HG03066 (cell line): ENCODE data around the gene DAGLB.
A peak's percentile ranks its signal among the peaks of the same experiment; 100 is the strongest.

Experiments
- ATAC-seq: cut with Tn5 transposase; IDR thresholded peaks from one replicate; pipeline ENCODE4 v1.9.1; 2021; ENCODE audit warnings: low read depth; ENCODE audit not compliant: unreplicated experiment

The DAGLB gene, protein sequence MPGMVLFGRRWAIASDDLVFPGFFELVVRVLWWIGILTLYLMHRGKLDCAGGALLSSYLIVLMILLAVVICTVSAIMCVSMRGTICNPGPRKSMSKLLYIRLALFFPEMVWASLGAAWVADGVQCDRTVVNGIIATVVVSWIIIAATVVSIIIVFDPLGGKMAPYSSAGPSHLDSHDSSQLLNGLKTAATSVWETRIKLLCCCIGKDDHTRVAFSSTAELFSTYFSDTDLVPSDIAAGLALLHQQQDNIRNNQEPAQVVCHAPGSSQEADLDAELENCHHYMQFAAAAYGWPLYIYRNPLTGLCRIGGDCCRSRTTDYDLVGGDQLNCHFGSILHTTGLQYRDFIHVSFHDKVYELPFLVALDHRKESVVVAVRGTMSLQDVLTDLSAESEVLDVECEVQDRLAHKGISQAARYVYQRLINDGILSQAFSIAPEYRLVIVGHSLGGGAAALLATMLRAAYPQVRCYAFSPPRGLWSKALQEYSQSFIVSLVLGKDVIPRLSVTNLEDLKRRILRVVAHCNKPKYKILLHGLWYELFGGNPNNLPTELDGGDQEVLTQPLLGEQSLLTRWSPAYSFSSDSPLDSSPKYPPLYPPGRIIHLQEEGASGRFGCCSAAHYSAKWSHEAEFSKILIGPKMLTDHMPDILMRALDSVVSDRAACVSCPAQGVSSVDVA

DNA sequence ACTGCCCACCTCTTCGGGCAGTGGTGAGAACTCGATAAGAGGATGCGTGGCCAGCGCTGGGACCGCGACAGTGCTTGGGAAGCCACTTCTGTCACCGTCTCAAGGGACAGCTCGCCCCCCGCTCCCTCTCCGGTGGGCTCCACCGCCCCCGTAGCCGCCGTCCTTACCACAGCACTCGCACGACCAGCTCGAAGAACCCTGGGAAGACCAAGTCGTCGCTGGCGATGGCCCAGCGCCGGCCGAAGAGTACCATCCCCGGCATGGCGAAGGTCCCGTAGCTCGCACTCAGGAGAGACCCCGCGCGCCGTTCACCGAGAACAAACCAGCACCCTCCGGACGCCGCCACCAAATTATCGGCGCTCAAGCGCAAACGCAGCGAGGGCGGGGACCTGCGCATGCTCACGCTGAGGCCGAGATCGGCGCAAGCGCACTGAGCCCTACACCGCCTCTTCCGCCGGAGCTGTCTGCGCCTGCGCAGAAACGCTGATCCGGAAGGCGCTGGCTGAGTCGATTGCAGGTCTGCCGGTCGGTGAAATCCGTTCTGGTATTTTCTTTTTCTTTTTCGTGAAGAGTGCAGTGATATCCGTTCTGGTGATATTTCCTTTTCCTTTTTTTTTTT, at the start of gene DAGLB:
TSS of gene DAGLB (minus strand) at position 374 of the 619 bp plus-strand sequence. CDS start at position 262, 112 bp downstream.
- peak; percentile 64 for ATAC-seq

DNA sequence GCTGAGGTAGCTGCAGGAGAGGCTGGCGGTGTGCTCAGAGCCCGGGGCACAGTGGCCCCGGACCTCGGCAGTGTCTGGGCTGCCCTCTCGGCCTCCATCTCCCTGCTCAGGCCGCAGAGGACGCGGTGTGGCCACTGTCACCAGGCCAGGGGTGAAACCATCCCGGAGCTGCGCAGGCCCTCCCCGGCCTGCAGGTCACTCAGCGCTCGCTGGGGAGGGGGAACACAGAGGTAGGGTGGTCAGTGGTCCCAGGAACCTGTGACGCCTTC, 49.8 kb upstream of the DAGLB start:
- ATAC-seq, result no peak

DNA sequence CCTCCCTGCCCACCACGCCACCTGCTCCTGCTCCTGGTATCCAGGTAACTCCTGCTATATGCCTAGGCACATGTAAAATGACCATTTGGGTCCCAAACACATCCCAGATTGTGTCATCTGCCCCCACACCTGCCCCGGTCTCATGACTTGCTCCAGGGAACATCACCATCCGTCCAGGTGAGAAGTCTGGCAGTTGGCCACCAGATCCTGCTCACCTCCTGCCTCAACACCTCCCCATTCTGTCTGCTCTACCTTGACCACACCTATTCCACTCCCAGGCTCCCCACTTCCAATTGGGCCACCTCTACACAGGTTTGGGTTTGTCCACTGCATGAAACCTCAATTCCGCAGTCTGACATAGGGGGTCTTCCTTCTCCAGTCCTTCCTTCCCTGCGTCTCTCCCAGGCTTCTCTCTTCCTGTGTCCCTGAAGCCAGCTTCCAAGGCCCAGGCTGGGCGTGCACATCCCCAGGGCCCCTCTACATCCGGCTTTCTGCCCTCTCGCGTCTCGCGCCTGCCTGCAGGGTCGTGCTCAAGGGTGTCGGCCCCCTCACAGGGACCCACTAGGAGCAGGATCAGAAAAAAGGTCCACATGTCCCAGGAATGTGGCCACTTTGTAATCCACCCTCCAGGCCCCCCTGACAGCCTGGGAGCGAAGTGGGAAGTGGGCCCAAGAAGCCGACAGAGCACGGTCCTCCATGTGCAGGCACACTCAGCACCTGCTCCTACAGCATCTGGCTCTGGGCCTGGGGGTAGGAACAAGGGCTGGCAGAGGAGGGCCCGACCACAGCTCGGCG, 49.3 kb upstream of the DAGLB start:
- no peak for ATAC-seq

DNA sequence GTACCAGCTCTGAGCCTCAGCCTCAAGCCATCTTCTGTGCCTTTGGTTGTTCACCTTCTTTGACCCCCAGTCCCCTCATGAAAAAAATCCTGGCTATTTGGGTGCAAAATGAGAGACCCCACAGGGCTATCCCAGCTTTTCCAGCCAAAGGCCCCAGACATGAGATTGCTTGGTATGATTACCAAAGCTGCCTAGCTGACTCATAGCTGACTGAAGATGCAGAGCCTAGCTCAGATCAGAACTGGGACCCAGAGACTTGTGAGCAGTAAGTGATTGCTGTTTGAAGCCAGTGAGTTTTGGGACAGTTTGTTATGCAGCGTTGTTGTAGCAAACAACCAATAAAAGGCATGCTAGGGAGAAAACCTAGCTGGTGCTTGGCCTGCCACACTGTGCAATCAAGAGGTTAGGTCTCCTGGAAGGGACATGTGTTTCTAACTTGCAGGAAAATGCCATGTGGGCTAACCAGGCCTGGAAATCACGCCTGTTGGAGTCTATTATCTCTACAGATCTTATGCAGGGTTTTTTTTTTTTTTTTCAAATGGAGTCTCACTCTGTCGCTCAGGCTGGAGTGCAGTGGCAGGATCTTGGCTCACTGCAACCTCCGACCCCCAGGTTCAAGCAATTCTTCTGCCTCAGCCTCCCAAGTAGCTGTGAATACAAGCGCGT, 48.0 kb upstream of the DAGLB start:
- ATAC-seq, result no peak

DNA sequence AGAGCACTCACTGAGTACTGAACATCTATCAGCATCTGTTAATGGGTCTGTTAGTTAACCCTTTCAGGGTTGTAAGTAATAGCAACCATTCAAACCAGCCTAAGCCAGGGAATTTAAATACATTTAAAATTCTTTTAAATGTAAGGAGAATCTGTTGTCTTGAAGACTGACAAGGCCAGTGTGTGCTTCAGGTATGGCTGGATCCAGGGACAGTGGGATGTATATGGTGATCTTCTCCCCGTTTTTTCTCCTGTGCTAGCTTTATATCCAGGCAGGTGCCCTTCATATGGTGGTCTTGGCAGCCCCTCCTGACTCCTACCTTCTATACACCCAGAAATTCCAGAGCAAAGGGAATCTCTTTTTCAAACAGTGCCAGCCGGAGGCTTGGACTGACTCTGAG, 46.6 kb upstream of the DAGLB start:
- no peak for ATAC-seq

DNA sequence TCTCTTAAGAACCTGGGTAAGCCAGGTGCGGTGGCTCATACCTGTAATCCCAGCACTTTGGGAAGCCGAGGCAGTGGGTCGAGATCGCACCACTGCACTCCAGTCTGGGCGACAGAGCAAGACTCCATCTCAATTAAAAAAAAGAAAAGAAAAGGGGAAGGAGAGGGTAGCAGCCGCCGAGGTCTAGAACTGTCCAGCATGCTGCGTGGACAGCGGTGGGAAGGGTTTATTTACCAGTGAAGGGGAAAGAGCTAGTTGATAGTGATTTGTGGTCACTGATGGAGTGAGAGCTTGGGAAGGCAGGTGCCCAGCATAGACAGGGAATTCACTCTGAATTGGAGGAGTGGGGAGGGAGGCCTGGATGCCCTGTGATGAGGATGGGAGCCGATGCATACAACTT, 43.4 kb upstream of the DAGLB start:
- ATAC-seq, result no peak

DNA sequence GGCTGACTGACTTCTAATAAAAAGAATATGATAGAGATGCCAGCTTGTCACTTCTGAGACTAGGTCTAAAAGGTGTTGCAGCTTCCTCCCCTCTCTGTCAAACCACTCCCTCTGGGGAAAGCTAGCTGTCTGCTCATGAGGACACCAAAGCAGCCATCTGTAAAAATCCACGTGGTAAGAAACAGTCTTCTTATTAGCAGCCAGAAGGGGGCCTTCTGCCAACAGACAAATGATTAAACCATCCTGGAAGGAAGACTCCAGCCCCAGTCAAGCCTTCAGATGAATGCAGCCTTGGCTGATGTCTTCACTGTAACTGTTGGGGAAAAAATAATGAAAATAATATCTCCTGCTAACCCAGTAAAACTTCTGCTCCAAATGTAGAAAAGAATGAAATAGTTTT, 41.9 kb upstream of the DAGLB start:
- no peak for ATAC-seq

DNA sequence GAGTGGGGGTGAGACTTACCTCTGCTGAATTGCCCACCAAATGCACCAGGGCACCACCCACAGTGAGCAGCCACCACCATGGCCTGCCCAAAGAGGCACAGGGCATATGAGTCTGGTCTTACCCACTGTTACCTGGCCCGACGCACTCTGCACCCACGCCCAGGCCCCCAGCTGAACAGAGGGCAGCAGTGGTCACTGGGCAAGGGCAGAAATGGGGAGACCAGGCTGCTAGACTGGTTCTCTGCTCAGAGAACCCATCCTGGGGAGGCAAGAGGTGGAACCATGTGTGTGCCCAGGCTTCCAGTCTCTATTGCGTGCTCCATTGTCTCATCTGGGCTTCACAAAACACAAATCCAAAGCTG, 39.4 kb upstream of the DAGLB start:
- ATAC-seq, result no peak

DNA sequence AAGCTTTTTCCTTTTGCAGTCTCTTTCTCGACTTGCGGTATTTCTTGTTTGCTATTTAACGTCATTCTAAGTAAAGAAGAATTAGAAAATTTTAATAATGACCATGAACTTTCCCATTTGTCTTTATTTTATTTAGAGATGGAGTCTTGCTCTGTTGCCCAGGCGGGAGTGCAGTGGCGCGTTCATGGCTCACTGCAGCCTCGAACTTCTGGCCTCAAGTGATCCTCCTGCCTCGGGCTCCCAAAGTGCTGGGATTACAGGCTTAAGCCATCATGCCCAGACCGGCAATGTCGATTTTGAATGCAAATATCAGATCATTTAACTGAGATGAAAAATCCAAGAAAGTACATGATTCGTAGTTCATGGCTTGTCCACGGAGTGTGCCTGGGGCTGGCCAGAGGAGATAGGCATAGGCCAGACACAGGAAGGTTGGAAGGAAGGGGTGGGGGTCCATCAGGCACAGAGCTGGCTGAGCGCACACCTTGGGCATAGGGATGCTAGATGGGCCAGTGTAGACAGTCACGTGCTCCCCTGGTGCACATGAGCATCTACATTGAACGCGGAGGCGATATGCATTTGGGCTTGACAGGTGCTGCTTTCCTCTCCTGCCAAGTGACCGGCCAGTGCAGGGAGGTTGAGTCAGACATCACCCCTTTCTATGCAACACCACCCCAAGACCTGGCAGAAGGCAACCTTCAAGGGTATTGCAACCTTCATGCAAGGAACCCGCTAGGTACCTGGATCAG, 38.9 kb upstream of the DAGLB start:
- no peak for ATAC-seq

DNA sequence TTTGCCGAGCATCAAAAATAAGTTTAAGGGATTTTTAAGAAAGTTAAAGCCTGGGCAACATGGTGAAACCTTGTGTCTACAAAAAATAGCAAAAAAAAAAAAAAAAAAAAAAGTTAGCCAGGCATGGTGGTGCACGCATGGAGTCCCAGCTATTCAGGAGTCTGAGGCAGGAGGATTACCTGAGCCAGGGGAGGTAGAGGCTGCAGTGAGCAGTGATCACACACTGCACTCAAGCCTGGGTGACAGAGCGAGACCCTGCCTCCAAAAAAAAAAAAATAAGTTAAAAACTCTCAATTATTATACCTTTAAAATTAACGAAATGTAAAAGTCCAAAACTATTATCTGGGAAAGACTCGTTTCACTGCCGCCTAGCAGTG, 35.0 kb upstream of the DAGLB start:
- ATAC-seq, result no peak

DNA sequence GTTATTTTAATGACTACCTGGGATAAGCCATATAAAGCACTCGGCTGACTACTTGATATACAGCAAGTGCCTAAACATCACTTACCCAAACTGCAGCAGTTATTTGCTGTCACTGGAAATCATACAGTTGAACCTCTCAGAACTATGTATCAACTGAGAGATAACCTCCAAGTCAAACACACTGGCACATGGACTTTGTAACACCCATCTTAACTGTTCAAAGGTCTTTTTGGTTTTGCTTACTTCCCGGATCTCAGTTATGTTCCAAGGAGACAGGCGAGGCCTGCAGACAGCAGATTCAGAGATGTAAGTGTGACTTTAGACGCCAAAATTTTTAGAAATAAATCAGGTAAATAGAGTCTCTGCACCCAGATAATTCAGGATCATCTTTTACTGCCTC, 34.6 kb upstream of the DAGLB start:
- no peak for ATAC-seq

DNA sequence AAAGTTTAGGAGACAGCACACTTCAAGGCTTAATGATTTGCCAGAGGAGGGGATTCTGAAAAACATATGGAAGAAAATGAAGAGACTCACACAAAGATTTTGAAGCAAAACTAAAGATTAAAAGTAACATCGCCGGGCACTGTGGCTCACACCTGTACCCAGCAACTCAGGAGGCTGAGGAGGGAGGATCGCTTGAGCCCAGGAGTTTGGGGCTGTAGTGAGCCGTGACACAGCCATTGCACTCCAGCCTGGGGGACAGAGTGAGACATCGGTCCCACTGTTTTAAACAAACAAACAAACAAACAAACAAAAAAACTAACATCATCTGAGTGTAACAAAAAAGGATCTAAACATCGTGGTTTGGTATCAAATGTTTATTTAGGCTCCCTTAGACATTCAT, 33.7 kb upstream of the DAGLB start:
- no peak for ATAC-seq

DNA sequence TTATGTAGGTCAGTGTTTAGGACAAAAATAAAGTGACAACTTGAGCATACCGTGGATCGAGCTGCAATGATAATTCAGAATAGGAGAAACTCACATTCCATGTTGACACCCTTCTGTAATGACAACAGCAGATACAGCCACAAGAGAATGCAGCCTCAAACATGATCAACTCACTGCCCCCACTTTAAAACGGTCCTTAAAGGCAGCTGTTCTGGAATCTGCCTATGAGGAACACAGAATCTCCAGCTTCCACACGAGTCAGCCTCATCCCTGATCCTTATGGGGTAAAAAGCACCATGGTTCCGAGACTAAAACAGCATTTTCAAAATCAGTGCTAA, 32.5 kb upstream of the DAGLB start:
- no peak for ATAC-seq

DNA sequence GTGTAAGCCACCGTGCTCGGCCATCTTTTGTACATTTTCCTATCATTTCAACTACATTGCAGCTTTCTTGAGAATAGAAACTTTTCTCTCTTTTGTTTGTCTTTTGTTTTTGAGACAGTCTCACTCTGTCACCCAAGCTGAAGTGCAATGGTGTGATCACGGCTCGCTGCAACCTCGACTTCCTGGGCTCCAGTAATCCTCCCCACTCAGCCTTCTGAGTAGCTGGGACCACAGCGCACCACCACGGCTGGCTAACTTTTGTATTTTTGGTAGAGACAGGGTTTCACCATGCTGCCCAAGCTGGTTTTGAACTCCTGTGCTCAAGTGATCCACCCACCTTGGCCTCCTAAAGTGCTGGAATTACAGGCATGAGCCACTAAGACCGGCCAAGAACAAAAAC, 31.3 kb upstream of the DAGLB start:
- no peak for ATAC-seq

DNA sequence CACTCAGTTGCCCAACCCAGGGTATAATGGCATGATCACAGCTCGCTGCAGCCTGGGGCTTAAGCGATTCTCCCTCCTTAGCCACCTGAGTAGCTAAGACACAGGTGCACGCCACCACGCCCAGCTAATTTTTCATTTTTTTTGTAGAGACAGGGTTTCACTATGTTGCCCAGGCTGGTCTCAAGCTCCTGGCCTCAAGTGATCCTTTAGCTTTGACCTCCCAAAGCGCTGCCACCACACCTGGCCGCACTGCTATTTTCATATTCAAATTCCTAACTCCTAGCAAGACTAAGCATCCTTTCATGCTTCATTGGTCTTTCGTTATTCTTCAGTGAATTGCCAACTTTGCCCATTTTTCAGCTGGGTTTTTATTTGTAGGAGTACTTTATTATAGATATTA, 30.4 kb upstream of the DAGLB start:
- ATAC-seq, result no peak

DNA sequence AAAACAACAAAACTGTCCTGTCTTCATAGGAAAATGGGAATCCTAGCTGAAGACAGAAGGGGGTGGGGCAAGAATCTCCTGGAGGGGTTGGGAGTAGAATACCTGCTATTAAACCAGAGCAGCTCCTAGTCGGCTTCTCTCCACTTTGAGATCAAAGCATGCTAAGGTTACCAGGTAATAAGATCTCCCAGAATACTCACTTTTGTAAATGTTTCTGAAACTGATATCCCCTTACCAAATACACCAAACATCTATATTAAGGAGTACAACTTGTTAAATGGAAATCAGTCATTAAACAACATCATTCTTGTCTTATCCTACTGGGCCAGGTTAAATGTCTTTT, 29.5 kb upstream of the DAGLB start:
- ATAC-seq, result no peak

DNA sequence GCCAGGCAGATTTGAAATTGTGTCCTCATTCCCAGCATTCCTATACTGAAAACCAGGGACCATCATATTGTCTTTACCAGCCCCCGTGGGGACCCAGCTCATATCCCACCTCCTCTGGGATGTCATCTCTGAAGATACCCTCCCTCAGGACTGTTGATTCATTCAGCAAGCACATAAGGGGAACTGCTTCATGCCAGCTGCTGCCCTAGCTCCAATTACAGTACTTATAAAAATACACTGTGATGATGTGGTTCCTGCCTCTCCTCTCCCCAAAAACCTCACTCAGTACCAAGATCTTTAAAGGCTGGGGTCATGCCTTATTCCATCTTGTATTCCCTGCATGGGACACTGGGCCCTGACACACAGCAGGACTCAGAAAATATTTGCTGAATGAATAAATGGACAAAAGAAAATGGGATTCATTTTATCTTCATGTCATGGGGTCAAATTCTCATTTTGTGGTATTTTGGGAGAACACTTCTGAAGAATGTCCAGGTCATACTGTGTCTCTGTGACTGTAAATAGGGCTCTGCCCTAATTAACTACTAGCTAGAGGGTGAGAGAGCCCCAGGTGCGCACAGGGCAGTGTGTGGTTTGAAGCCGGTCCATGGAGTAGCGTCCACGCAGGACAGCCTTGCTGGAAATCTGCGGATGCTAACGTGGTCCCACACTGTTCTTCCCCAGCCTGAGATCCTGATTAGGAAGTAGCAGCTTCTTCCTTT, 29.0 kb upstream of the DAGLB start:
- ATAC-seq, result no peak

DNA sequence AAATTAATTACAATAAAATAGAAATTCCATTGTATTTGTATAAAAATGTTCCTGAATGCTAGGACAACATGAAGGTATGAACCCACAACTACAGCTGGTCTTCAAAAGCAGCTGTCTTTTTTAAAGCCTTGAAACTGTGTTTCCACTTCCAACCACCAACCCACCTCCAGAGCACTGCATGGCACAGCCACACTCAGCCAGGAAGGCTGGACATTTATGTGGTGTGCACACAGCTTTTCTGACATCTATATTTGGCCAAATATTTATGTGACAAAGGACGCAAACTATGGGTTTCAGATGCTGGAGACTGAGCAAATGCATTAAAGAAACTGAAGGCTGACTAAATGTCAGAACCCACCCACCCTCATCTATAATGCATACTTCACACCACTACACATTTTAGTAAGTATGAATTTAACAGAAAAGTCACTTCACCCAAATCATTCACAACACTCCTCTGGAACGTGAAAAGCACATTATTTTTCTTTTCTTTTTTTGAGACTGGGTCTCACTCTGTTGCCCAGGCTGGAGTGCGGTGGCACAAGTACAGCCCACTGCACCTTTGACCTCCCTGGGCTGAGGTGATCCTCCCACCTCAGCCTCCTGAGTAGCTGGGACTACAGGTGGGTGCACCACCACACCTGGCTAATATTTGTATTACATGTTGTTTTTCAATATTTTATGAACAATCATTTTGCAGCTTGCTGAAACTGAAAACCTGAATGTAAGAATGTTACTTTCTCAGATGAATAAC, 27.9 kb upstream of the DAGLB start:
- ATAC-seq, result no peak

DNA sequence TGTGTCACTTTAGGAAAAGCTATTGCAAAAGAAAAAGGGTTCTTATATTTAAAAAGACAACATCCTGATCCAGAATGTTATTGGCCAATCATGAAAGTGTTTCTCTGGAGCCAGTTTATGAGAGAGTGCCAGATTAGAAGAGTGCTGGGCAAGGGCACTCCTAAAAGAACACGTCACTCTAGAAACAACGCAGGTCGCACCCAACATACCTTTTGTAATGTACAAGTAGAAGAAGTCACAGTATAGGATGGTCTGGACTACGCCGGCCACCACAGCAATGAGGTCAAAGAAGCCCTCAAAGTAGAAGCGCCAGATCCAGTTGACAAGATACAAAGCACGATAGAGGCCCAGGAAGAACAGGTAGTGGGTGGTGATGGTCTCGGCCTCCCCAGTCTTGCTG, 18.1 kb upstream of the DAGLB start:
- no peak for ATAC-seq
